Small intestine (tissue), 7 donors: ENCODE data around the gene AFF2. TPM values are rescaled to one million over a fixed set of nuclear protein-coding genes. Genes with fewer than 3 reads are reported as not detected.

Experiments used
- DNase-seq, 2 donors: peaks; one replicate each; pipeline versions ENCODE4 v3.0.0 to v3.0.0-alpha.2; 2013
- FAIRE-seq: peaks from 2 replicates; lab custom pipeline; 2012; peaks lifted over from hg19 to GRCh38; lab: Jason Lieb, UNC
- H3K27ac ChIP-seq, 3 donors: one replicate each; pipeline ENCODE4 v1.5.1; 2013; ENCODE audit warnings: low read length in 2 of 3, mild to moderate bottlenecking in 2 of 3, control low read depth in 1 of 3, inconsistent platforms in 1 of 3, low read depth in 1 of 3, moderate library complexity in 1 of 3
- H3K27me3 ChIP-seq, 3 donors: one replicate each; pipeline ENCODE4 v1.6.1; 2013; ENCODE audit warnings: low read length in 3 of 3, inconsistent platforms in 1 of 3; ENCODE audit not compliant: control insufficient read depth in 3 of 3, insufficient read depth in 3 of 3
- H3K36me3 ChIP-seq, 3 donors: one replicate each; pipeline ENCODE4 v1.6.1; 2013; ENCODE audit warnings: low read length in 3 of 3, inconsistent platforms in 1 of 3, low read depth in 1 of 3, mild to moderate bottlenecking in 1 of 3, moderate library complexity in 1 of 3; ENCODE audit not compliant: control insufficient read depth in 3 of 3, insufficient read depth in 2 of 3
- H3K4me1 ChIP-seq, 3 donors: one replicate each; pipeline ENCODE4 v1.6.1; 2013; ENCODE audit warnings: low read length in 2 of 3, inconsistent platforms in 1 of 3, low read depth in 1 of 3, mild to moderate bottlenecking in 1 of 3, moderate library complexity in 1 of 3; ENCODE audit not compliant: control insufficient read depth in 3 of 3, insufficient read depth in 2 of 3
- H3K4me3 ChIP-seq, 3 donors: one replicate each; pipeline ENCODE4 v1.5.1; 2013; ENCODE audit warnings: low read length in 3 of 3, control low read depth in 1 of 3, inconsistent platforms in 1 of 3, low read depth in 1 of 3, mild to moderate bottlenecking in 1 of 3, moderate library complexity in 1 of 3
- H3K9me3 ChIP-seq, 2 donors: one replicate each; pipeline ENCODE4 v1.6.1; 2013; ENCODE audit warnings: low read depth in 1 of 2, low read length in 1 of 2; ENCODE audit not compliant: control insufficient read depth in 2 of 2, insufficient read depth in 1 of 2
- WGBS, 3 donors: extraction: QIAGEN DNeasy Blood & Tissue Kit; methylation state at CpG; one replicate each; pipeline ENCODE4 v1.1.7; 2013; 5-methylcytosine and 5-hydroxymethylcytosine counted together
- polyA plus RNA-seq, 4 donors: library from polyadenylated mRNA; stranded (reverse) in 3 of 4; unstranded in 1 of 4; fragments of 200-250 nt in 3 of 4; fragments of 120-200 nt in 1 of 4; gene quantifications; one replicate each; pipeline versions ENCODE4 v1.2.1 to v1.2.3, GENCODE V29; 2013
- donor health status: healthy with polysubstance abuse.
- donor health status: control.
- donor health status: control.
- donor health status: Bipolar disorder and iron deficiency.
- donor health status: healthy.

The AFF2 gene
- polyA plus RNA-seq, 4 donors = 0.34 to 1.2 TPM; not detected in 2

DNA sequence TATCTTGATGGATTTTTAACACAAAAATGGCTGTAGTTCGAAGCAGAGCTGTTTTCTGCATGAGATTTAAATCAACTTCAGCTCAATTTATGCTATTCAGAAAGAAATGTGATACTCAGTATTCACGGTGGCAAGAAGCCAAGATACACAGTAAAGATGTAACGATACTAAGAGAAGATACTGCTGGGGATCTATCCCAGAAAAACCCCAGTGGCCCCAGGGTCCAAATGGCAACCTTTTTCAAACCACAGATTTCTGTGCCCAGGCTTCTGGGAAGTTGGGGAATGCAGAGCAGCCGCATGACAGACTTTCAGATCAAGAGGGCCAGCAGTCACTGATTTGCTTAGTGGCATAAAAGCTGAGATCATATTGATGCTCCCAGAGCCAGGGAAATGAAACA, 353.9 kb downstream of the AFF2 start:
- no peaks in the 10 kb centered on the region for H3K4me1 ChIP-seq
- FAIRE-seq = no peak
- 34 to 50% (median 45%) methylated on average over 4 of the region's 4 CpGs for WGBS, 3 donors
- H3K9me3 ChIP-seq = no peaks in the 10 kb centered on the region
- no peaks in the 10 kb centered on the region for H3K27me3 ChIP-seq
- DNase-seq = no peak
- no peaks in the 10 kb centered on the region for H3K36me3 ChIP-seq
- no peak overlapping the region for H3K27ac ChIP-seq
- no peak overlapping the region for H3K4me3 ChIP-seq

- FAIRE-seq (no peak), DNase-seq (no peak)
- WGBS, 3 donors = 17 to 62% (median 38%) methylated on average over 1 of the region's 1 CpG
- Histone ChIP-seq H3K27ac (no peak overlapping the region), H3K36me3 (no peaks in the 10 kb centered on the region), H3K4me1 (no peaks in the 10 kb centered on the region), H3K9me3 (no peaks in the 10 kb centered on the region), H3K27me3 (no peaks in the 10 kb centered on the region), H3K4me3 (no peak overlapping the region)
Observed at GRCh38 chrX:148856505-148856904, 356.1 kb downstream of the AFF2 start.

- FAIRE-seq (no peak), DNase-seq (no peak)
- no peaks in the 10 kb centered on the region for H3K9me3 ChIP-seq
- no peaks in the 10 kb centered on the region for H3K27me3 ChIP-seq
- H3K36me3 ChIP-seq = no peaks in the 10 kb centered on the region
- H3K4me3 ChIP-seq = no peak overlapping the region
- no peaks in the 10 kb centered on the region for H3K4me1 ChIP-seq
- no peak overlapping the region for H3K27ac ChIP-seq
- 50 to 76% (median 53%) methylated on average over 9 of the region's 9 CpGs for WGBS, 3 donors
Observed at GRCh38 chrX:148865277-148866210, 365.1 kb downstream of the AFF2 start.

- no peaks in the 10 kb centered on the region for H3K9me3 ChIP-seq
- H3K4me3 ChIP-seq = no peak overlapping the region
- no peaks in the 10 kb centered on the region for H3K4me1 ChIP-seq
- H3K27ac ChIP-seq = no peak overlapping the region
- no peak for FAIRE-seq
- H3K36me3 ChIP-seq = no peaks in the 10 kb centered on the region
- no peaks in the 10 kb centered on the region for H3K27me3 ChIP-seq
- no peak for DNase-seq
- 76 to 87% (median 83%) methylated on average over 2 of the region's 2 CpGs for WGBS, 3 donors
Observed at GRCh38 chrX:148867596-148867995, 367.2 kb downstream of the AFF2 start.

DNA sequence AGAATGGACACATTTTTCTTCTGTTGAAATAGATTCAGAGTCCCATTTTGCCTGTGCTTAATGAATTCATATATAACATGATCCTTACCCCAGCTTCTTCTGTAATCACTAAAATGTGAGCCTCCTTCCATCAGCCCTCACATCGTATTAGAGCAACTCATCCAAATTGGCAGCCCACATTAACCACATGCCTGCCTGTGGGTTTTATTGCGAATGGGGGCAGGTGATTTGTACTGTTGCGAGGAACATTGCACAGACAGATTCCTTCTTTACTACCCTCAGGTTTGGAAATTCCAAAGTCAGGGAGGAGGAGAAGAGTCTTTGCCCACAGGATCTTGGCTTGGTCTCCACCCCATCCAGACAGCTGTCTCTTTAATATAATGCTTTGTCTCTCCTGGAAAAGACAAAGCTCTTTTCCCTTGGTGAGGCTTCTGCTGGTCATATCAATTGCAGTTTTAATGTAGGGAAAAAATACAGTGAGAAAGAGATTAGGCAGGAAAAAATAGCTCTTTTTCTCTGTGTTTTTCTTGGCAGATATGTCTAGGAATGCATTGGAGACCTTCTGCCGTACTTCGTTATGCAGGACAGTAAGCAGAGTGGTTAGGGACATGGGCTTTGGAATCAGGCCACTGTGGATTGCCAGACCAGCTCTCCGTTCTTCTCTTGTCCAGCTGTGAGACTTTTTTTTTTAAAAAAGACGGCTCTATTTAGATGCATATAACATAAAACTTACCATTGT, 371.2 kb downstream of the AFF2 start:
- no peak for DNase-seq
- Histone ChIP-seq H3K36me3 (no peaks in the 10 kb centered on the region), H3K27ac (no peak overlapping the region), H3K4me3 (no peak overlapping the region), H3K9me3 (no peaks in the 10 kb centered on the region), H3K27me3 (no peaks in the 10 kb centered on the region), H3K4me1 (no peaks in the 10 kb centered on the region)
- no peak for FAIRE-seq
- 71 to 87% (median 77%) methylated on average over 7 of the region's 7 CpGs for WGBS, 3 donors

DNA sequence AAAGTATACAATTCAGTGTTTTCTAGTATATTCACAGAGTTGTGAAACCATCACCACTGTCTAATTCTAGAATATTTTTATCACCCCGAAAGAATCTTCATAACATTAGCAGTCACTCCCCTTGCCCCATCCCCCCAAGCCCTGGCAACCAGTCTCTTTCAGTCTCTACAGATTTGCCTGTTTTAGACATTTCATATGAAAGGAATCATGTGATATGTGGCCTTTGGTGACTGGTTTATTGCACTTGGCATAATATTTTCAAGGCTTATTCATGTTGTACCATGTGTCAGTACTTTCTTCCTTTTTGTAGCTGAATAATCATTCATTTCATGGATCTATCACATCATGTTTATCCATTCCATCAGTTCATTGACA, 371.7 kb downstream of the AFF2 start:
- Histone ChIP-seq H3K4me1 (no peaks in the 10 kb centered on the region), H3K4me3 (no peak overlapping the region), H3K27ac (no peak overlapping the region), H3K9me3 (no peaks in the 10 kb centered on the region), H3K36me3 (no peaks in the 10 kb centered on the region), H3K27me3 (no peaks in the 10 kb centered on the region)
- WGBS, 3 donors = 65 to 74% (median 73%) methylated on average over 1 of the region's 1 CpG
- DNase-seq (no peak), FAIRE-seq (no peak)

DNA sequence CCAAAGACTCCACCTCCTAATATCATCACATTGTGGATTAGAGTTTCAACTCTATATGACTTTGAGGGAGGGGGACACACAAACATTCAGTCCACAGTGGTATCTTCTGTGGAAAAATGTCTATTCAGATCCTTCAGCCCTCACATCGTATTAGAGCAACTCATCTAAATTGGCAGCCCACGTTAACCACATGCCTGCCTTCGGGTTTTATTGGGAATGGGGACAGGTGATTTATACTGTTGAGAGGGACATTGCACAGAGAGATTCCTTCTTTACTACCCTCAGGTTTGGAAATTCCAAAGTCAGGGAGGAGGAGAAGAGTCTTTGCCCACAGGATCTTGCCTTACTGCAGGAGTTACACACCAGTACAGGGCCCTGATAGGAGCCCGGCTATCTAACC, 372.5 kb downstream of the AFF2 start:
- Histone ChIP-seq H3K9me3 (no peaks in the 10 kb centered on the region), H3K27ac (no peak overlapping the region), H3K27me3 (no peaks in the 10 kb centered on the region), H3K4me1 (no peaks in the 10 kb centered on the region), H3K4me3 (no peak overlapping the region), H3K36me3 (no peaks in the 10 kb centered on the region)
- FAIRE-seq (no peak), DNase-seq (no peak)
- WGBS, 3 donors = 63 to 73% (median 67%) methylated on average over 4 of the region's 4 CpGs

GRCh38 chrX:148874636-148875246, 374.3 kb downstream of the AFF2 start:
- Histone ChIP-seq H3K4me3 (no peak overlapping the region), H3K9me3 (no peaks in the 10 kb centered on the region), H3K4me1 (no peaks in the 10 kb centered on the region), H3K27me3 (no peaks in the 10 kb centered on the region), H3K36me3 (no peaks in the 10 kb centered on the region), H3K27ac (no peak overlapping the region)
- 65 to 70% (median 68%) methylated on average over 3 of the region's 3 CpGs for WGBS, 3 donors
- FAIRE-seq (no peak), DNase-seq (no peak)
